Left cardiac atrium (tissue), 4 donors: ENCODE results near the gene APBA2. TPM values are rescaled to one million over a fixed set of nuclear protein-coding genes. Genes with fewer than 3 reads are reported as not detected.

Source experiments
- ATAC-seq, 2 donors: fragments of 200-7000 bp; cut with Tn5 transposase; one replicate each; pipeline ENCODE4 v1.9.1; 2020; ENCODE audit warnings: mild to moderate bottlenecking in 2 of 2, moderate library complexity in 2 of 2
- DNase-seq: peaks from one replicate; pipeline ENCODE4 v3.0.0-alpha.2; 2020
- intact Hi-C, 2 donors: fragments of 100-400 bp; cut with DNase I; formaldehyde crosslinking; loops; one replicate each; pipeline versions ENCODE4 v1.14.1 to v1.15.1; 2022 to 2023
- total RNA-seq, 2 donors: library from RNA; stranded (reverse); fragmentation: NEBNext Ultra II Directional; extraction: Animal tissue kit (Norgen Biotek cat#: 25700); gene quantifications; one replicate each; pipeline ENCODE4 v1.2.1, GENCODE V29; 2021
- donor health status: DM: no; HTN: yes; CAD: no.
- donor health status: DM: no; HTN: yes; CAD: no; lungs with severe emphysema.
- donor health status: DM: yes; HTN: yes; CAD: no.
- donor health status: Dilated cardiomyopathy.

Gene APBA2
- total RNA-seq, 2 donors from 2014 or later = 0.73 to 0.85 TPM

GRCh38 chr15:28907338-28907960 lies 21.7 kb downstream of the APBA2 start:
- ATAC-seq = no peak
- no peak for DNase-seq
- intact Hi-C loops = no loop called here

DNA sequence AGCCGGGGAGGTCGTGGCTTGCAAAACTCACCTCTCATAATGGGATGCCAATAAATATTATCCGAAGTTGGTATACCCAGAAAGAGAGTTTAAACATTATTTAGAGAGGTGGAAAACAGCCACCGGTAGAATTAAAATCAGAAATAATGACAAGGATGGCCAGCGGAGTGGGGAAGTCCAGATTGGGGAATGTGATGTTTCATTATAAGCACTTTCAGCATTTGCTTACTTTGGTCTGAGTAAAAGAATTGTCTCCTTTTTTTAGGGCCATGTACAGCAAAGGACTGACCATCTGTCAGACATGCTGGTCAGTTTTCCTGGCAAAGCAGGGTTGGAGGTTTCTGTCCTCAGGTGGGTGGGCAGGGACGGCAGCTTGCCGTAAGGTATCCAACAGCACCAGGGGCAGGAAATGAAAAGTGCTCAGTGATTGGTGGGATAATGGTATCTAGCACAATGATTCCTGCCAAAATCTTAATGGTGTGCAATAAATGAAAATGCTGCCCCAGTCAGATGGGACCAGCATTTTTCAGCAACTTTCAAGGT lies 24.3 kb downstream of the APBA2 start:
- ATAC-seq (no peak), DNase-seq (no peak)
- intact Hi-C loops = no loop called here

GRCh38 chr15:28911310-28911931 lies 25.6 kb downstream of the APBA2 start:
- ATAC-seq (no peak), DNase-seq (no peak)
- intact Hi-C loops = no loop called here

GRCh38 chr15:28912422-28912821 lies 26.6 kb downstream of the APBA2 start:
- DNase-seq (no peak), ATAC-seq (no peak)
- intact Hi-C loops = no loop called here

- intact Hi-C loops = no loop called here
- no peak for ATAC-seq
- no peak for DNase-seq
Measured at GRCh38 chr15:28913171-28913765, 27.5 kb downstream of the APBA2 start.

GRCh38 chr15:28914046-28914445 lies 28.3 kb downstream of the APBA2 start:
- ATAC-seq = no peak
- no peak for DNase-seq
- intact Hi-C loops = no loop called here

GRCh38 chr15:28914483-28915023 lies 28.8 kb downstream of the APBA2 start:
- no peak for DNase-seq
- intact Hi-C loops = no loop called here
- ATAC-seq = no peak

GRCh38 chr15:28915041-28915810 lies 29.5 kb downstream of the APBA2 start:
- DNase-seq (no peak), ATAC-seq (peak in 1 of 2 donors; percentile 57)
- intact Hi-C loops = no loop called here

DNA sequence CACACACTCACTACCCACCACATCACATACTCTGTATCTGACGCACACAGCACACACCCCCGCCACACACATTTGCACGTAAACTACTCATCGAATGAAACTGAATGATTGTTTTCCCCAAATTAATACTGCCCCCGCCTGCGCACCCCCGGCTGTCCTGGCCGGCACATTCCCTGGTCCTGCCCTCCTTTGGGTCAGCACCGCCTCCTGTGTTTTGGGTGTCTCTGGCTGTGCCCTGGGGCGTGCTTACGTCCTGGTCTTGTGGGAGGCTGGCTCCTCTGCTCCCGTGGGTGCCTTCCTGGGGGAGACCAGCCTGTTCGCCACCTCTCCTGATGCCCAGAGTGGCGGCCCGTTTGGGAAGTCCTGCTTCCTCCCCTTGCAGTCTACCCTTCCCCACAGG lies 30.2 kb downstream of the APBA2 start:
- intact Hi-C loops = no loop called here
- ATAC-seq (no peak), DNase-seq (no peak)

DNA sequence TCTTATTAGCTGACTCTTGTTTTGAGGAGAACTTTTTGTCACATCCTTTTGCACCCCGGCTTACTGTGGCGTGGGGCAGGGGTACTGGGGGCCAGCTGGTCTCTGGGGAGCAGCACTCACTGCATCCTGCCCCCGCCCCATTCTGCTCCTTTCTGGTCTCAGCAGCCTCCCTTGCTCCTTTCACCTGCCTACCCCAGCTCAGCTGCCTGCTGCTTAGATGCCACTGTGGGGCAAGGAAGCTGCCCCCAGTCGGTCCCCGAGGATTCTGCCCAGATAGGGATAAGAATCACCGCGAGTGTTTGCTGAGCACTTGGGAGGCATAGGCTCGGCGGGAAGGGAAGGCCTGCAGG lies 32.0 kb downstream of the APBA2 start:
- no peak for DNase-seq
- ATAC-seq = no peak
- intact Hi-C loops = no loop called here

- intact Hi-C loops = no loop called here
- ATAC-seq (peak in 1 of 2 donors; percentile 19), DNase-seq (no peak)
Measured at GRCh38 chr15:28918141-28918983, 32.6 kb downstream of the APBA2 start.

GRCh38 chr15:28919201-28919635 lies 33.4 kb downstream of the APBA2 start:
- DNase-seq (no peak), ATAC-seq (no peak)
- intact Hi-C loops = no loop called here

DNA sequence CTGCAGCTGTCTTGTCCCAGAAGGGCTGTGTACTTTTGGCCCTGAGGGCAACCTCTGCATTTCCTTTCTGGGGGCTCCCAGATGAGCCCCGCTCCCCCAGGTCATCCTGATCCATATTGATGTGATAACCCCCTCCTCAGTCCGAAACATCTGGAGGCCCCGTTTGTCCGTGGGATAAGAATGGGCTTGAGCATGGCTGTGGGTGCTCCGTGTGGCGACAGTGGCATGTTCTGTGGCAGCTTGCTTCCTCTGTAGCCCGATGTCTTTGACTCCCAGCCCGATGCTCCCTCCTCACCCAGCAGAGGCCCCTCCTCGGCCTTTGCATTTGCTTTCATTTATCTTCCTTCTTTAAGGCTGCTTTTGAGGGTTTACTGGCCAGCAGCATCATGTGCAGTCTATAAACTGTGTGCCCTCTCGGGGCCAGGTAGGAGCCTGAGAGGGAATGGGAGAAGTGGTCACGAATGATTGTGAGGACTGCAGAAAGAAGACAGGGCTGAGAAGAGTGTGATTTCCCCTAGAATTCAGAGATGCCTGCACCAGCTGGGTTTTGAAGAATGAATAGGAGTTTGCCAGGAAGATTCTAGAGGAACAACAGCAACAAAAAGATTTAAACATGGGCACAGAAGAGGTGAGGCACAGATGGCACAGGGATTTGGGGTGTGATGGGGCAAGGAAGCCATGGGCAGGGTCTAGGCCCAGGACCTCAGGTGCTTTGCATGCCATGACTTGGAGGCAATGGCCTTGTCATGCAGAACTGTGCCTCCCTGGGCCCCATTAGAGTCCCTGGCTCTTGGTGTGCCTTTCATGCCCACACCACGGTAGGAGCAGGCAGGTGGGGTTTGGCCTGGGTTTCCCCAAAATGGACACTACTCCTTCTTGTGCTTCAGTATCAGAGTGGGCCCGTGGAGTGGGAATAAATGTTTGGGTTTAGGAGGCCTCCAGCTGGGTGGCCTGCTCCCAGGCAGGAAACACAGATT lies 34.2 kb downstream of the APBA2 start:
- no peak for ATAC-seq
- DNase-seq = no peak
- intact Hi-C loops = no loop called here

DNA sequence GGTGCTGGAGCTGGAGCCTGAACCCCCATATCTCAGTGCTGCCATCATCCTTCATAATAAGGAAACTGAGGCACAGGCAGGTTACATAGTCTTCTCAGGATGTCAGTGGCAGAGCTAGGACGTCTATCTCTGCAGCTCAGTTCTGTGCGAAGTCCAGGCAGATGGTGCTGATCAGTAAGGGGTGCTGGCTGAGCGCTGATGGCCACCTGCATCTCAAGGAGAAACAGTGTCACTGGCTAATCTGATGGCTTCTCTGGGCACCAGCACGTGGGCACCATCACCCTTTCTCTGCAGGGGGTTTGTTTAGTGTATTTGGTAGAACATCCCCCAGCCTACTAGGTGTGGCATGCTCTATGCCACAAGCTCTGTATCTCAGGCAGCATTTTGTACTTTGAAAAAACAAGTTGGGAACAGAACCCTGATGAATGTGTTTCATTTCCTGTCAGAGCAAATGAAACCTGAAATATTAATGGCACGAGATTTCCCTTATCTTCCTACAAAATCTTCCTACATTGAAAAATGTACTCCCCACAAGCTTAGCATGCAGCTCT lies 35.1 kb downstream of the APBA2 start:
- DNase-seq (no peak), ATAC-seq (no peak)
- intact Hi-C loops = no loop called here

- ATAC-seq = no peak
- DNase-seq = no peak
- intact Hi-C loops = no loop called here
Measured at GRCh38 chr15:28921336-28921735, 35.6 kb downstream of the APBA2 start.

DNA sequence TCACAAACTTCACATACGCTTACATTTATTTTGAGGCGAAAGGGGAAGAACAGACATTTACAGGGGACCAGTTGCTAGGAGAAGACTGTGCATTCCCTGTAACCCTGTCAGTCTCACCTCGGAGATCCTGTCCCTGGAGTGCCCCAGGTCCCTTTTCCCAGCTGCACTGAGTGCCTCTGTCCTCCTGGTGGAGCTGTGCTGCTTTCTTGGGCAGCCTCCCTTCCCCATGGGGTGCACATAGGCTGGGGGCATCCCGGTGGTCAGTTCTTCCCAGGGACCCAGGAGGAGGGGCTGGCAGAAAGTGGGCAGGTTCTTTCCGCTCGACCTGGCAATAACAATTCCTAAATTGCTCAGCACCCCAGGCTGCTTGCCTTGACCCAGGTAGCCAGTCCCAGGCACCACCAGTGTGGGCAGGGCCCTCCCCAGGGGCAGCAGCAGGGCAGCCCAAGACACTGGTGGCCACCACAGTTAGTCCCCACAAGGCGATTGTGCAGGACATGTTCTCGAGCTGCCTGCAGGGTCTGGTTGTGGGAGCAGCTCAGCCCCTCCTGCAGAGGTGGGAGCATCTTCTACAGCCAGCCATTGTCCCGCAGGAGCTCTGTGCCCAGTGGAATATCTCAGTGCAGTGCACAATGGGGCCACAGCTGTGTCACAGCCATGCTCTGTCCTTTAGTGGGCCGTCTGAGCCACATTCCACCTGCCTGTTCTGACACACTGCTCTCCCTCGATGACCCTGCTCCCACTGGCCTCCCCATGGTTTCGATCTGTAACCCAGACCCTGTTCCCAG lies 36.3 kb downstream of the APBA2 start:
- ATAC-seq = no peak
- intact Hi-C loops = no loop called here
- DNase-seq = no peak

DNA sequence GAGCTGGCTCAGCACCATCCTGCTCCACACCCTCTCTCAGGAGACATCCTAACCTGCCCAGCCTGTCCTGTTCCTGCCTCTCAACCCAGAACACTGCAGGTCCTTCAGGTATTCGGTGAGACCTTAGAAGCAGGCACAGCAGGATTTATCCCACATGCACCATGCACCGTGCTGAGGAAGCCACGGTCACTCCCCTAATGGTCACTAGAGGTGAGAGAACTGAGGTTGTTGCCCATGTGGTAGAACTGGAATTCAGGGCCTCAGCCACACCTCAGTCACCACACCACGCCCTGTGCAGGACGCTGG lies 36.9 kb downstream of the APBA2 start:
- no peak for ATAC-seq
- intact Hi-C loops = no loop called here

More for the DNA sequence above, 36.9 kb downstream of the APBA2 start:
- DNase-seq = no peak
